SK-N-MC (cell line): ENCODE data around the gene LCA5.

Experiments used
- DNase-seq: peaks from one replicate; pipeline ENCODE4 v3.0.0-alpha.2; 2011; ENCODE audit warnings: low read depth, low spot score
- H3K27ac ChIP-seq: fragments of 200-600 bp; sonication (generic); 2 replicates; pipeline ENCODE4 v1.5.1; 2016; ENCODE audit warnings: mixed run types
- H3K36me3 ChIP-seq: fragments of 200-600 bp; sonication (generic); 2 replicates; pipeline ENCODE4 v1.6.1; 2017; ENCODE audit warnings: antibody characterized with exemption, low read length, mixed read lengths; ENCODE audit not compliant: insufficient read depth
- H3K4me3 ChIP-seq: fragments of 200-600 bp; sonication (generic); 2 replicates; pipeline ENCODE4 v1.5.1; 2016
- H3K9ac ChIP-seq: fragments of 200-600 bp; sonication (generic); 2 replicates; pipeline ENCODE4 v1.8.0; 2017; ENCODE audit warnings: mixed run types, mixed read lengths; ENCODE audit not compliant: insufficient read length
- H3K9me3 ChIP-seq: fragments of 200-600 bp; sonication (generic); 2 replicates; pipeline ENCODE4 v1.6.1; 2017; ENCODE audit warnings: low read depth, mild to moderate bottlenecking, antibody characterized with exemption, low read length, moderate library complexity, mixed read lengths
- EZH2 ChIP-seq: fragments of 200-600 bp; sonication (generic); IDR thresholded peaks from one replicate; pipeline ENCODE4 v1.6.1; 2017; ENCODE audit warnings: antibody characterized with exemption
- FOXP2 ChIP-seq: optimal IDR thresholded peaks from 2 replicates; pipeline ENCODE3; 2011; ENCODE audit warnings: mild to moderate bottlenecking, moderate library complexity; ENCODE audit not compliant: insufficient read depth; ENCODE audit errors: extremely low read length, control extremely low read depth
- POLR2AphosphoS5 ChIP-seq: IDR thresholded peaks from 2 replicates; pipeline ENCODE4 v1.6.1; 2012; ENCODE audit warnings: mild to moderate bottlenecking, low read depth, low read length, borderline replicate concordance

Gene LCA5

DNA sequence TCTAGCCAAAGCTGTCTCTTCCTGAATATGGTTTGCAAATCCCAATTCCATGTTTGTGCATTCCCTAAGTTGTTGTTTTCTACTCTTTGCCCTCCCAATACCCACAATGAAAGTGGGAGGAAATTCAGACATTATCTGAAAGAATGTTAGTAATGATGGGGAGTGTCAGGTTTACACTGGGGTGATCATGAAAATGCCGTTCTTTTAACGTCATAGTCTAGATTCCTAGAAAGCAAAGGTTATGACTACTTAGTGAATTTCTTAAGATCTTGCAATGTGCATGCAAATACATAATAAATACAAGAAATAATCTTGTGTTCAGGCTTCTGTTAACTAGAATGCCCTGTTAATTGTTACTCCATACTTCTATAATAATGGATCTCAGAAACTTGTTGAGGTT lies 101.0 kb downstream of the LCA5 start:
- Histone ChIP-seq H3K9ac (no peak overlapping the region), H3K27ac (no peak overlapping the region), H3K9me3 (no peaks in the 10 kb centered on the region), H3K4me3 (no peak overlapping the region), H3K36me3 (no peaks in the 10 kb centered on the region)
- DNase-seq = no peak
- no peak for TF ChIP-seq POLR2AphosphoS5
- no peak for TF ChIP-seq FOXP2
- TF ChIP-seq EZH2 = no peak

DNA sequence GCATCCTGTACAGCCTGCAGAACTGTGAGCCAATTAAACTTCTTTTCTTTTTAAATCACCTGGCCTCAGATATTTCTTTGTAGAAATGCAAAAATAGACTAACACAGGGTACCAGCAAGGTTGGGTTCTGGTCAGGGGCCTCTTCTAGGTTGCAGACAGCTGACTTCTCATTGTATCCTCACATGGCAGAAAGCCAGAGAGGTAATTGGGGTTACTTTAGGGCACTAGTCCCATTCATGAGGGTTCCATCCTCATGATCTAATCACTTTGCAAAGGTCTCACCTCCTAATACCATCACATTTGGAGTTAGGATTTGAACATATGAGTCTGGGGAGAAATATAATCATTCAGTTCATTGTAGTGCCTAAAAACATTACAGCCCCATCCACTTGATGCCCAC lies 101.5 kb downstream of the LCA5 start:
- no peaks in the 10 kb centered on the region for H3K36me3 ChIP-seq
- H3K4me3 ChIP-seq = no peak overlapping the region
- no peak overlapping the region for H3K27ac ChIP-seq
- no peak overlapping the region for H3K9ac ChIP-seq
- no peaks in the 10 kb centered on the region for H3K9me3 ChIP-seq
- DNase-seq = no peak
- TF ChIP-seq FOXP2 (no peak), POLR2AphosphoS5 (no peak), EZH2 (no peak)
